ENCODE measurements around the gene CEP170B.
"Not testable (repeated sequence)": the region's sequence is repeated elsewhere in the genome, so short reads cannot be mapped to it uniquely, and the experiment has no call there.

The CEP170B gene

GRCh38 chr14:104843442-104844305 lies 21.4 kb upstream of the CEP170B start:
- DNase-seq (ENCODE audit: low read depth, low spot score) = no peak

GRCh38 chr14:104844306-104845032 lies 20.6 kb upstream of the CEP170B start:
- no peak for DNase-seq (ENCODE audit: low read depth, low spot score)

- no peak for DNase-seq (ENCODE audit: low read depth, low spot score)
These were observed 19.9 kb upstream of the CEP170B start for GRCh38 chr14:104845033-104845666.

DNA sequence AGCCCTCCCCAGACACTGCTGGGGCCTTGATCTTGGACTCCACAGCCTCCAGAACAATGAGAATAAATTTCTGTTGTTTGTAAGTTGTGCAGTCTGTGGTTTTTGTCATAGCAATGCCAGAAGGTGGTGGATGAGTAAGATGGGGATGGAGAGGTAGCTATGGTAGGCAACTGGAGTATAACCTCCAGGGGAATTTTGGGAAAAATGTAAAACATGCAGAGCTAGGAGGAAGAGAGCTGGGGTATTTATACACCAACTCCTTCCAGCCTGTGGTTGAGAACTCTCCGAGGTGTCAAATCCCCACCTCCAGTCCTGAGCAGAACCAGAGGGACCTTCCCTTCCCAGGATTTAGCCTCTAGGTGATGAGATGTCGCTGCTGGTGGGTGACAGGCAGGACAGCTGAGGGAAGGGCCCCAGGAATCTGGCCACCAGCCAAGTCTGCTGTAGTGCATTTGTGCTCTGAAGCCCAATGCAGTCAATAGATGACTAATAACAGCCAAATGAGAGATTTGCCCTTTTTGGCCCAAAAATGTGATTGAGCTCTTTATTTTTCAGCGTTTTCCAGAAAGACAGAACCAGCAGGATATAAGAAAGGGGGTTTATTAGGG lies 19.1 kb upstream of the CEP170B start:
- no peak for DNase-seq (ENCODE audit: low read depth, low spot score)

- DNase-seq (ENCODE audit: low read depth, low spot score) = no peak
These were observed 12.8 kb upstream of the CEP170B start for GRCh38 chr14:104852280-104852663.

- DNase-seq (ENCODE audit: low read depth, low spot score) = no peak
These were observed 9.5 kb upstream of the CEP170B start for GRCh38 chr14:104855532-104856090.

DNA sequence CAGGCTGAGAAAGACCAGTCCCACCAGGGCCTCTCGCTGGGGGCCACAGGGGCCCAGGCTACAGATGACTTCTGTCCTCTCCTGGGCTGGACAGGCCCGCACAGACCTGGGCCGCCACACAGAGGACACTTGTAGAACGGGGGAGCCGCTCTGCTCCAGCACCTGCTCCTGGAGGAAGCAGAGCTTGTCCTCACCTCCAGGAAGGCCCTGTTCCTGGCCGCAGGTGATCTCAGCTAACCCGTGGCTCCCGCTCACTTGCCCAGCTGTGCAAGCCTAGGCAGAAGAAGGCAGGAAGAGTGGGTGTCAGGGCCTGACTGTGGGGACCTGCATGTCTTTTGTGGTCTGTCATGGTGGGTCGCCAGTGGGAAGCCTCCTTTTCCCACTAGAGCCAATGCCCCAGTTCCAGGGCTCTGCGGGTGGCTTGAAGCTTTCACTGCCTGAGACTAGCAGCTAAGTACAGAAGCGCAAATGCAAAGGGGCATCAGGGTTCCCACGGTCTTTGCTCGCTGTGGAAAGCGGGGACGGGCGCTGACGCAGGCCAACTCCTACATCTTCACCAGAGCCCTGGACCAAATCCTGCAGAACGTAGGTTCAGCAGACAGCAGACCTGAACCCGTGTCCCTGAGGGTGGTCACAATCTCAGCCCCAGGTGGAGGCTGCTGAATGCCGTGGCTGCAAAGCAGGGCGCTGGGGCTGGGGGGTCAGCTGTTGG lies 8.8 kb upstream of the CEP170B start:
- no peak for DNase-seq (ENCODE audit: low read depth, low spot score)

GRCh38 chr14:104856869-104857860 lies 7.9 kb upstream of the CEP170B start:
- DNase-seq (ENCODE audit: low read depth, low spot score) = no peak

DNA sequence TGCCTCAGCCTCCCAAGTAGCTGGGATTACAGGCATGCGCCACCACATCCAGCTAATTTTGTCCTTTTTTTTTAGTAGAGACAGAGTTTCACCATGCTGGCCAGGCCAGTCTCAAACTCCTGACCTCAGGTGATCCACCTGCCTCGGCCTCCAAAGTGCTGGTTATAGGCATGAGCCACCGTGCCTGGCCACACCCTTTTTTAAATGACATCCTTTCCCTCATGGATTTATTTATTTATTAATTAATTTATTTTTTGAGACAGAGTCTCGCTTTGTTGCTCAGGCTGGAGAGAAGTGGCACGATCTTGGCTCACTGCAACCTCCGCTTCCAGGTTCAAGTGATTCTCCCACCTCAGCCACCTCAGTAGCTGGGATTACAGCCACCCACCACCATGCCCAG lies 7.1 kb upstream of the CEP170B start:
- not testable (repeated sequence) for DNase-seq (ENCODE audit: low read depth, low spot score)

DNA sequence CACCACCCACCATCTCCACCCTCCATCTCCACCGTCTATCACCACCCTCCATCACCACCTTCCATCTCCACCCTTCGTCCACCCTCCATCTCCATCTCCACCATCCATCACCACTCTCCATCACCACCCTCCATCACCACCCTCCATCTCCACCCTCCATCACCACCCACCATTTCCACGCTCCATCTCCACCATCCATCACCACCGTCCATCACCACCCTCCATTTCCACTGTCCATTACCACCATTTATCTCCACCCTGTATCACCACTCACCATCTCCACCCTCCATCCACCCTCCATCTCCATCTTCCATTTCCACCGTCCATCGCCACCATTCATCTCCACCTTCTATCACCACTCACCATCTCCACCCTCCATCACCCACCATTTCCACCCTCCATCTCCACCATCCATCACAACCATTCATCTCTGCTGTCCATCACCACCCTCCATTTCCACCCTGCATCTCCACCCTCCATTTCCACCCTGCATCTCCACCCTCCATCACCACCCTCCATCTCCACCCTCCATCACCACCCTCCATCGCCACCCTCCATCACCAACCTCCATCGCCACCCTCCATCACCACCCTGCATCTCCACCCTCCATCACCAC lies 6.1 kb upstream of the CEP170B start:
- DNase-seq (ENCODE audit: low read depth, low spot score) = no peak

DNA sequence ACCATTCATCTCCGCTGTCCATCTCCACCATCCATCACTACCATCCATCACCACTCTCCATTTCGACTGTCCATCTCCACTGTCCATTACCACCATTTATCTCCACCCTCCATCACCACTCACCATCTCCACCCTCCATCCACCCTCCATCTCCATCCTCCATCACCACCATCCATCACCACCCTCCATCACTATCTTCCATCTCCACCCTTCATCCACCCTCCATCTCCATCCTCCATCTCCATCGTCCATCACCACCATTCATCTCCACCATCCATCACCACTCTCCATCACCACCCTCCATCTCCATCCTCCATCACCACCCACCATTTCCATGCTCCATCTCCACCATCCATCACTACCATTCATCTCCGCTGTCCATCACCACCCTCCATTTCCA lies 5.2 kb upstream of the CEP170B start:
- DNase-seq (ENCODE audit: low read depth, low spot score) = no peak

- DNase-seq (ENCODE audit: low read depth, low spot score) = no peak
These were observed 4.7 kb upstream of the CEP170B start for GRCh38 chr14:104860414-104860813.

DNA sequence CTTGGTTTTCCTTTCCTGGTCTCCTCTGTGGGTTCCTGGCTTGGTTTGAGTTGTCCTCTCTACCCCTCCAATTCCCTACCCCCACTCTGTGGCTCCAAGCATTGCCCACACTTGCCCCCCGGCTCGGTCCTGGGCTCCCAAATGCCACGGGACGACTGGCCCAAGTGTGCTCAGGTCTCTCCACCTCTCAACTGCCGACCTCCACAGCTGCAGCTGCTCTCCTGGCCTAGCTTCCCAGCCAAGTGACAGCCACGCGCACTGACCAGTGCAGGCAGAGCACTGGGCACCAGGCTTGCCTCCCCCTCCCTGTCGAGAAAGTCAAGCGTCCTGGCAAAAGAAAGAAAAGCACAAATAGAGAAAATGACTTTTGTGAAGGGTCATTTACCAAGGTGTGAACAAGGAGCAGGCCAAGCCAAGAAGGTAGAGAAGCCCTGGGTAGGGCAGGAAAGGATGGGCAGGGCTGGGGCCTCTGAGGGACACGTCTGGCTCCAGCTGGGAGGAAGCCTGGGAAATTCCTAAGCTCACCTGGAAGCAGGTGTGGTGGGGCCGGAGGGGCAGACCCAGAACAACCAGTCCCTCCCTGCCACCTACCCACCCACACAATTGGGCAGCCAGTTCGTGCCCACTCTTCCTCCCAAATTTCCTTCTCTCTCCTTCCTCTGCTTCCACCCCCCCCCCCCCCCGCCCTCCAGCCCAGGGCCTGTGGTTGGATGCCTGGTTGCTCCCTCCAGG lies 1.8 kb upstream of the CEP170B start:
- DNase-seq (ENCODE audit: low read depth, low spot score) = no peak

DNA sequence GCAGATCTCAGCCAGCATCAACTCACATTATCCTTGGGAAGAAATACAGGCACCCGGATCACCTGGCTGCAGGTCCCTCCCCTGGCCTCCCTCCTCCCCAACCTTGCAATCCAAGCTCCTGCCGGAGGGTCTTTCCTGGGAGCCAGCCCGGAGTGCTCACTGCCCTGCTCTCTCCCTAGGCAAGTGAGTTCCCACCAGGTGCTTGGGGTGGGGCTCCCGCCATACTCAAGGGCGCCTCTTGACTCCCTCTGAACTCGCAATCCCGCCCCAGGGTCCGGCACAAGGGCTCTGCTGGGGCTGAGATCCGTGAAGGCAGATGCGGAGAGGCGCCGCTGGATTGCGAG lies 1.2 kb upstream of the CEP170B start:
- no peak for DNase-seq (ENCODE audit: low read depth, low spot score)

GRCh38 chr14:104864267-104865080 lies 594 bp upstream of the CEP170B start:
- no peak for DNase-seq (ENCODE audit: low read depth, low spot score)

- DNase-seq (ENCODE audit: low read depth, low spot score) = no peak
These were observed 768 bp downstream of the CEP170B start for GRCh38 chr14:104865631-104866441.

Measured in activated CD4-positive, CD25-positive, alpha-beta regulatory T cell treated with anti-CD3 and anti-CD28 coated beads, Interleukin-2, amount 50 U/mL, for 16 hours (primary cell).